ENCODE measurements around the gene UROD.

UROD gene

GRCh38 chr1:45008516-45008915 is 3.5 kb upstream of the UROD start:
- no peak for DNase-seq (ENCODE audit: low read depth in 2 of 2)

- no peak for DNase-seq (ENCODE audit: low read depth in 2 of 2)
Measured at GRCh38 chr1:45009296-45009865, 2.7 kb upstream of the UROD start.

- DNase-seq (ENCODE audit: low read depth in 2 of 2): no peak
Measured at GRCh38 chr1:45009956-45010854, 1.8 kb upstream of the UROD start.

- peak in 1 of 2 experiments; percentile 34 for DNase-seq (ENCODE audit: low read depth in 2 of 2)
Measured at GRCh38 chr1:45010855-45011811, 921 bp upstream of the UROD start, which contains the start of gene HECTD3. TSS of gene HECTD3 (minus strand) at chr1:45011324. CDS start at chr1:45011257, 67 bp downstream.

GRCh38 chr1:45012639-45013278 is 705 bp downstream of the UROD start:
- no peak for DNase-seq (ENCODE audit: low read depth in 2 of 2)

- no peak for DNase-seq (ENCODE audit: low read depth in 2 of 2)
Measured at GRCh38 chr1:45013551-45014209, 1.6 kb downstream of the UROD start.

- DNase-seq (ENCODE audit: low read depth in 2 of 2): peak; percentile 44 to 55
Measured at GRCh38 chr1:45014321-45015028, 2.4 kb downstream of the UROD start.

GRCh38 chr1:45015683-45016082 is 3.6 kb downstream of the UROD start:
- DNase-seq (ENCODE audit: low read depth in 2 of 2): no peak

- DNase-seq (ENCODE audit: low read depth in 2 of 2): no peak
Measured at GRCh38 chr1:45016090-45016697, 4.1 kb downstream of the UROD start.

- no peak for DNase-seq (ENCODE audit: low read depth in 2 of 2)
Measured at GRCh38 chr1:45016767-45017166, 4.7 kb downstream of the UROD start.

- peak in 1 of 2 experiments; percentile 11 for DNase-seq (ENCODE audit: low read depth in 2 of 2)
Measured at GRCh38 chr1:45018599-45019230, 6.7 kb downstream of the UROD start.

- no peak for DNase-seq (ENCODE audit: low read depth in 2 of 2)
Measured at GRCh38 chr1:45023663-45024062, 11.6 kb downstream of the UROD start.

- no peak for DNase-seq (ENCODE audit: low read depth in 2 of 2)
Measured at GRCh38 chr1:45026446-45026845, 14.4 kb downstream of the UROD start.

GRCh38 chr1:45032837-45033236 is 20.8 kb downstream of the UROD start:
- DNase-seq (ENCODE audit: low read depth in 2 of 2): no peak

- no peak for DNase-seq (ENCODE audit: low read depth in 2 of 2)
Measured at GRCh38 chr1:45033356-45033755, 21.3 kb downstream of the UROD start.

- DNase-seq (ENCODE audit: low read depth in 2 of 2): no peak
Measured at GRCh38 chr1:45035631-45036301, 23.7 kb downstream of the UROD start.

GRCh38 chr1:45037456-45037855 is 25.4 kb downstream of the UROD start:
- DNase-seq (ENCODE audit: low read depth in 2 of 2): no peak

- DNase-seq (ENCODE audit: low read depth in 2 of 2): no peak
Measured at GRCh38 chr1:45038240-45038639, 26.2 kb downstream of the UROD start.

Data from fibroblast of skin of left quadriceps (primary cell).